Measurements from ENCODE around the gene ARID2. TPM values are rescaled to one million over a fixed set of nuclear protein-coding genes. Genes with fewer than 3 reads are reported as not detected.

The ARID2 gene
- polyA plus RNA-seq, 2 of the 4 experiments (the other 2 are of a cell fraction), result 8.7 to 37.7 TPM

GRCh38 chr12:45913631-45914030 lies 184.1 kb downstream of the ARID2 start:
- ATAC-seq (peak; percentile 14 to 46; a peak in 5 of 6 replicates), FAIRE-seq (no peak), DNase-seq (ENCODE audit: low read depth in 1 of 2, low spot score in 1 of 2) (no peak)
- WGBS (ENCODE audit: missing lambda C conversion rate), result 68% methylated on average over 2 of the region's 2 CpGs
- Histone ChIP-seq H3K4me1 (no peaks in the 10 kb centered on the region), H3K9me3 (no peaks in the 10 kb centered on the region), H3K4me2 (no peak overlapping the region), H3K27ac (no peak overlapping the region), H3K4me3 (no peak overlapping the region)
- CTCF ChIA-PET, result interaction anchor here (1.4 kb wide), 1 partner anchor 26 kb away, joined by 3 read pairs; no protein-coding TSS in a partner anchor
- no peak for TF ChIP-seq PHF8 (IDR thresholded peaks at IDR 0.05; ENCODE audit: borderline replicate concordance, low read depth)
- TF ChIP-seq ZSCAN20 (CRISPR knock-in tag; IDR thresholded peaks at IDR 0.05), result no peak
- no peak for TF ChIP-seq NFE2L2 (conservative IDR thresholded peaks at IDR 0.05; ENCODE audit: low read length)
- TF ChIP-seq BHLHE40 (IDR thresholded peaks at IDR 0.05; ENCODE audit: low read depth, low read length), result no peak
- TF ChIP-seq GATA3 (IDR thresholded peaks at IDR 0.05; ENCODE audit: borderline replicate concordance), result no peak
- no peak for TF ChIP-seq ZNF302 (CRISPR knock-in tag; IDR thresholded peaks at IDR 0.05)
- TF ChIP-seq ZC3H11A (IDR thresholded peaks at IDR 0.05), result no peak
- TF ChIP-seq EP300 (IDR thresholded peaks at IDR 0.05), result no peak
- no peak for TF ChIP-seq HOXA7 (CRISPR knock-in tag; IDR thresholded peaks at IDR 0.05)
- TF ChIP-seq ATOH8 (CRISPR knock-in tag; IDR thresholded peaks at IDR 0.05; ENCODE audit: low read depth), result no peak
- TF ChIP-seq RARB (CRISPR knock-in tag; IDR thresholded peaks at IDR 0.05), result no peak
- TF ChIP-seq POLR2AphosphoS2 (conservative IDR thresholded peaks at IDR 0.05; ENCODE audit: low read length), result no peak
- no peak for TF ChIP-seq CBX2 (IDR thresholded peaks at IDR 0.05; ENCODE audit: borderline replicate concordance, low read depth)
- no peak for TF ChIP-seq KDM5A (IDR thresholded peaks at IDR 0.05)
- no peak for TF ChIP-seq HOXB13 (CRISPR knock-in tag; IDR thresholded peaks at IDR 0.05; ENCODE audit: low read depth)
- TF ChIP-seq JUNB (IDR thresholded peaks at IDR 0.05), result no peak
- POLR2A ChIA-PET, result no interaction called here

DNA sequence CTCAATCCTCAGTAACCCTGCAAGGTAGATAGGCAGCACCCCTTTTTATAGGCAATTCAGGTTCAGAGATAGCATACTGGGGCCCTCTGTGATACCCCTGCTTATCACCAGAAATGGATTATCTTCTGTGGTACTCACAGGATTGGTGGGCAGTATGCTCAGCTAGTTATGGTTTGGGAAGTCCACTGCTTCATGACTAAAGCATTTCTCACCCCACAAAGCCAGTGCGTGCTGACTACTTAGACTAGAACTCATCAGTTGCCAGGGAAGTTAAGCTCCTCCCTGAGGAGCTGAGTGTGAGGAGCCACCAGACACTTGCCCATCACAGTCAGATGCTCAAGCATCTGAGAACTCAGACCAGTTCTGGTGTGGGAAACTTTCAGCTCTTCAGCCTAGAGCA lies 184.6 kb downstream of the ARID2 start:
- peak; percentile 54 to 64; a peak in 5 of 6 replicates for ATAC-seq
- DNase-seq (ENCODE audit: low read depth in 1 of 2, low spot score in 1 of 2), result peak in 1 of 2 experiments; percentile 12
- Histone ChIP-seq H3K4me3 (no peak overlapping the region), H3K9me3 (no peaks in the 10 kb centered on the region), H3K27ac (no peak overlapping the region), H3K4me2 (no peak overlapping the region), H3K4me1 (no peaks in the 10 kb centered on the region)
- CTCF ChIA-PET, result interaction anchor here (1.4 kb wide), 1 partner anchor 26 kb away, joined by 3 read pairs; no protein-coding TSS in a partner anchor
- POLR2A ChIA-PET, result no interaction called here
- FAIRE-seq, result no peak
- WGBS (ENCODE audit: missing lambda C conversion rate), result no CpG with 5 or more reads among the region's 1 CpG
- peak; percentile 80 for TF ChIP-seq RFX5 (IDR thresholded peaks at IDR 0.05)
- TF ChIP-seq RCOR1 (IDR thresholded peaks at IDR 0.05; ENCODE audit: low read depth, low read length), result no peak

GRCh38 chr12:45915405-45915804 lies 185.9 kb downstream of the ARID2 start:
- no peak for DNase-seq (ENCODE audit: low read depth in 1 of 2, low spot score in 1 of 2)
- no peaks in the 10 kb centered on the region for H3K4me1 ChIP-seq
- H3K4me2 ChIP-seq, result no peak overlapping the region
- POLR2A ChIA-PET, result no interaction called here
- peak in 1 of 2 experiments; percentile 27; a peak in 3 of 6 replicates for ATAC-seq
- H3K27ac ChIP-seq, result no peak overlapping the region
- WGBS (ENCODE audit: missing lambda C conversion rate), result 71% methylated on average over 2 of the region's 2 CpGs
- CTCF ChIA-PET, result interaction anchor here (0.6 to 1.5 kb wide), 4 partner anchors 14 to 733 kb away, joined by 3 to 4 read pairs (median 4); no protein-coding TSS in a partner anchor
- no peak overlapping the region for H3K4me3 ChIP-seq
- FAIRE-seq, result no peak
- TF ChIP-seq EHF (CRISPR knock-in tag; IDR thresholded peaks at IDR 0.05), result no peak
- TF ChIP-seq, protein P1, sequence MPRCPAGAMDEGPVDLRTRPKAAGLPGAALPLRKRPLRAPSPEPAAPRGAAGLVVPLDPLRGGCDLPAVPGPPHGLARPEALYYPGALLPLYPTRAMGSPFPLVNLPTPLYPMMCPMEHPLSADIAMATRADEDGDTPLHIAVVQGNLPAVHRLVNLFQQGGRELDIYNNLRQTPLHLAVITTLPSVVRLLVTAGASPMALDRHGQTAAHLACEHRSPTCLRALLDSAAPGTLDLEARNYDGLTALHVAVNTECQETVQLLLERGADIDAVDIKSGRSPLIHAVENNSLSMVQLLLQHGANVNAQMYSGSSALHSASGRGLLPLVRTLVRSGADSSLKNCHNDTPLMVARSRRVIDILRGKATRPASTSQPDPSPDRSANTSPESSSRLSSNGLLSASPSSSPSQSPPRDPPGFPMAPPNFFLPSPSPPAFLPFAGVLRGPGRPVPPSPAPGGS (IDR thresholded peaks at IDR 0.05), result no peak
- TF ChIP-seq FOSB (CRISPR knock-in tag; IDR thresholded peaks at IDR 0.05), result no peak
- TF ChIP-seq, protein P2, sequence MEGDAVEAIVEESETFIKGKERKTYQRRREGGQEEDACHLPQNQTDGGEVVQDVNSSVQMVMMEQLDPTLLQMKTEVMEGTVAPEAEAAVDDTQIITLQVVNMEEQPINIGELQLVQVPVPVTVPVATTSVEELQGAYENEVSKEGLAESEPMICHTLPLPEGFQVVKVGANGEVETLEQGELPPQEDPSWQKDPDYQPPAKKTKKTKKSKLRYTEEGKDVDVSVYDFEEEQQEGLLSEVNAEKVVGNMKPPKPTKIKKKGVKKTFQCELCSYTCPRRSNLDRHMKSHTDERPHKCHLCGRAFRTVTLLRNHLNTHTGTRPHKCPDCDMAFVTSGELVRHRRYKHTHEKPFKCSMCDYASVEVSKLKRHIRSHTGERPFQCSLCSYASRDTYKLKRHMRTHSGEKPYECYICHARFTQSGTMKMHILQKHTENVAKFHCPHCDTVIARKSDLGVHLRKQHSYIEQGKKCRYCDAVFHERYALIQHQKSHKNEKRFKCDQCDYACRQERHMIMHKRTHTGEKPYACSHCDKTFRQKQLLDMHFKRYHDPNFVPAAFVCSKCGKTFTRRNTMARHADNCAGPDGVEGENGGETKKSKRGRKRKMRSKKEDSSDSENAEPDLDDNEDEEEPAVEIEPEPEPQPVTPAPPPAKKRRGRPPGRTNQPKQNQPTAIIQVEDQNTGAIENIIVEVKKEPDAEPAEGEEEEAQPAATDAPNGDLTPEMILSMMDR (IDR thresholded peaks at IDR 0.05), result no peak
- no peak for TF ChIP-seq KDM5A (IDR thresholded peaks at IDR 0.05)
- H3K9me3 ChIP-seq, result no peaks in the 10 kb centered on the region

All from A549 (cell line).